Measurements from ENCODE around the gene RUNX2.

- TF ChIP-seq CTCF (IDR thresholded peaks at IDR 0.05; ENCODE audit: insufficient read depth, low read depth, low read length) (no peak), EZH2 (IDR thresholded peaks at IDR 0.05; ENCODE audit: insufficient read depth, low read length) (no peak)
Observed at GRCh38 chr6:45420909-45421708, 93.0 kb downstream of the RUNX2 start.
